GM21529 (cell line): ENCODE measurements around the gene SPN.
A peak's percentile ranks its signal among the peaks of the same experiment; 100 is the strongest.
"Not testable (repeated sequence)": the region's sequence is repeated elsewhere in the genome, so short reads cannot be mapped to it uniquely, and the experiment has no call there.

Experiments
- ATAC-seq: cut with Tn5 transposase; IDR thresholded peaks from one replicate; pipeline ENCODE4 v1.9.1; 2021; ENCODE audit not compliant: unreplicated experiment

The SPN gene

DNA sequence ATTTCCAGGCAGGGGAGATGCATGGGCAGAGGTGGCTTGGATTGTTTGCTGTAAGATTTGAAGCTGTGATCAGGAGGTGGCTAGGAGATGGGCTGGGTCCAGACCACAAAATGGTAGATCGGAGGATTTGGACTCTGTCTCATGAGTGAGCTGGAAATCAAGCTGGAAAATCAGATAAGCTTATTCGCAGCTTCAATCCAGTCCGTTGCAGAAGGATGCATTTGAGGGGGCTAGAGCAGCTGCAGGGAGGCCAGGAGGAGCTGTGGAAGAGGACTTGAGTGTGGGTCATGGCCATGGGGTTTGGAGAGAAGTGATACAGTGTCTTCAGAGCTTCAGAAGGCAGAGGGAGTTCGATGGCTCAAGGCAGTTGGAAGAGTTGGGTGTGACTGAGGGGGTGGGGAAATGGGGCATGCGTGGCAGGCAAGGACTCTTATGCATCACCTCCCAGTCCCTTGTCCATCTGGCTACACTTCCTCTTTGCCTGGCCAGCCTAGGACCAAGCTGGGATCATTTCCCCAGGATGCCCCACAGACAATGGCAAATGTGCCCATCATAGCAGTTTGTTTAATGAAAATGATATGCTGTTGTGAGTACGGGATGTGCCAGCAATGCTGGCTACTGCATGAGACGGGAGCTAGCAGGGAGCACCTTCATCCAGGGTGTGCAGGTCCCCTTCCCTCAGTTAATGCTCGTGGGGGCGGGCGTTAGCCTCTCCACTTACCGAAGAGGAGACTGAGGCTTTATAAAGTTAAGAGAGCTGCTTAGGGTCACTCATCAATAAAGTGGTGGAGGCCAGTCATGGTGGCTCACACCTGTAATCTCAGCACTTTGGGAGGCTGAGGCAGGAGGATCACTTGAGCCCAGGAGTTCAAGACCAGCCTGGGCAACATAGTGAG is 36.5 kb downstream of the SPN start:
- no peak for ATAC-seq

DNA sequence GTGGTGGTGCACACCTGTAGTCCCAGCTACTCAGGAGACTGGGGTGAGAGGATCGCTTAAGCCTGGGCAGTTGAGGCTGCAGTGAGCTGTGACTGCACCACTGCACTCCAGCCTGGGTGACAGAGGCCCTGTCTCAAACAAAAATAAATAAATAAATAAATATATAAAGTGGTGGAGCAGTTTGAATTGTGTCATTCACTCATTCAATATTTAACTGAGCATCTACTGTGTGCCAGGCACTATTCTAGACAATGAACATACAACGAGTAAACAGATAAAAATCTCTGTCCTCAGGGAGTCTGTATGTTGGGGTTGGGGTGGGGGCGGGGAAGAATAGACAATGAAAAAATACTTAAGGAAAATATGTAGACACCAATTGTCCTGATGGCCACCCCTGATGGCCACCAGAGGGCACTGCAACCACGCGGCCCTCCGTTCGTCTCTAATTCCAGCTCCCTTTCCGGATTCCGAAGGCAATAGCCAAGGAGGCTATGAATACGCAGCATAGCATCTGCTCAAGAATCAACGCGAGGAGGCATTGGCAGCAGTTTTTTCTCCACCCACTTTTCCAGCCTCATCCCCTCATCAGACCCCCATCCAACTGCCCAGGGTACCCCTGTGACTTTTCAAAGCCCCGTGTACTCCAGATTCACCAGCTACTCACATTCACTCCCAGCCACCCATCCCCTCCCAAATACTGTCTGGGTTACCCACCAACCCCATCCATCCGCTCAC is 37.4 kb downstream of the SPN start:
- no peak for ATAC-seq

- ATAC-seq, result no peak
Observed at GRCh38 chr16:29701214-29701555, 38.1 kb downstream of the SPN start.

GRCh38 chr16:29702269-29702668 is 39.2 kb downstream of the SPN start:
- ATAC-seq, result peak; percentile 27

DNA sequence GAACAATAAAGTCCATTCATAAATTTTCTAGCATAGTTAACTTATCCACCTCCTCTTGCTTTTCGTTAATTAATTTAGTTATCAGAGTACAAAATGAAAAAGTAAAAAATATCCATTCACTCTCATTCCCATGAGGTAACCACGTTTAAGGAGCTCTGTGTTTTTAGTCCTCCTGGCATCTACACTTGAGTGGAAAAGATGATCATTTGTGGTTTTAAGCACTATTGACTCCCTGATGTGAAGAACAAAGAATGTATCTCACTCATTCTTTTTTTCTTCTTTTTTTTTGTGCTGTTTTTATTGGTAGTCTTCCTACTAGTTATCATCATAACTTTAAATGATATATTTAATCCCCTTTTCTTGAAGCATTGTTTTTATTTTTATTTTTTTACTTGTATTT is 42.0 kb downstream of the SPN start:
- no peak for ATAC-seq

- not testable (repeated sequence) for ATAC-seq
Observed at GRCh38 chr16:29707160-29707559, 44.1 kb downstream of the SPN start.

DNA sequence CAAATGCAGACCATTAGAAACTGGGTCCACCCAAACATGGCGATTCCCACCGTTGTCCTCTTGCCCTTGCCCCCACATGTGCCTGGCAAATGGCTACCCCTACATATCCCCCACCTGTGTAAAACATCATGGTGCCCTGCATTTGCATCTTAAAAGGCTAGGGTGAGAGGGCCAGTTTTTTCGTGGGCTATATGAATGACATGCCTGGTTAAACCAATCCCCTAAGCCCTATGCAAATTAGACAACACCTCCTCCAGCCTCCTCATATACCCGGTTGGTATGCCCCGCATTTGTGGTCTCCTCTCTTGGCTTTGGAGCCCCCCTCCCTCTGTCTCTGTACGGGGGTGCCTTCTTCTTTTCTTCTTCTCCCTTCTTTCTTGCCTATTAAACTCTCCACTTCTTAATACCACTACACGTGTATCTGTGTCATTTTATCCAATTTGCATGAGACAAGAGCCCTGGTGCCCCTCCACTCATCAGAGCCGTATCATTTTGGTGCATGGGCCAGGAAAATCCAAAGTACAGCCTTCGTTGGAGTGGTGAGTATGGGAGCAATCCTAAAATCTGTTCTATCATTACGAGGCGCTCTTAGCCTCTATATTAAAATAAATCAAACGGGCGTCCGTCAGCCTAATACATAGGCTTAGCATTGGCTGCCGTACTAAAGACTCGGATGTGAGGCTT is 46.0 kb downstream of the SPN start:
- no peak for ATAC-seq

GRCh38 chr16:29709657-29710056 is 46.6 kb downstream of the SPN start:
- ATAC-seq, result not testable (repeated sequence)

- ATAC-seq, result no peak
Observed at GRCh38 chr16:29710227-29711219, 47.5 kb downstream of the SPN start.

DNA sequence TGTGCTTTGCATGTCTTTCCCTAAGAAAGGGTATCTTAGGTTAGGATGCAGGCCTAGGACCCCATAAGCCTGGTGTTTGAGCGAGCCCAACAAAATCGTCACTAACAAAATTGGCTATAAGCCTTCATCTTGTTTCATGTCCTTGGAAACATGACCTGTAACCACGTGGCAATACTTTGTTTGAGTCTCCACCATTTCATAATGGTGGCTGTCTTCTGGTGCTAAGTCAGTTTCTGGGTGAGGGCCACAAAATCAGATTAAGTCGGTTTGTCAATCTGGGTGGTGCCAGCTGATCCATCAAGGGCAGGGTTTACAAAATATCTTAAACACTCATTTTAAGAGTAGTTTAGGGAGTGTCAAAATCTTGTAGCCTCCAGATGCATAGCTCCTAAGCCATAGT is 49.8 kb downstream of the SPN start:
- no peak for ATAC-seq

DNA sequence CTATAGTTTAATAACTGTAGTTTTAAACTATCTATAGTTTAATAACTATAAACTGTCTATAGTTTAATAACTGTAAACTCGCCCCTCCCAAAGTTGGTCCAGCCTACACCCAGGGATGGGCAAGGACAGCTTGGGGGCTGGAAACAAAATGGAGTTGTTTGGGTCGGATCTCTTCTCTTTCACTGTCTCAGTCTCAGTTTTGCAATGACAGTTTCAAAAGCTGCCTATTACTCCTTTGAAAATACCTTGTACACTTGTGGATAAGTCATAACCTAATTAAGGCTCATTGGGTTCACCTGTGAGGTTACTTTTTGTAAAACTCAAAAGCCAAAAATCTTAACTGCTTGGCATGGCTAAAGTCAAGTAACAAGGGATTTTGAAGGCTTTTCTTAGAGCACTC is 51.3 kb downstream of the SPN start:
- no peak for ATAC-seq

DNA sequence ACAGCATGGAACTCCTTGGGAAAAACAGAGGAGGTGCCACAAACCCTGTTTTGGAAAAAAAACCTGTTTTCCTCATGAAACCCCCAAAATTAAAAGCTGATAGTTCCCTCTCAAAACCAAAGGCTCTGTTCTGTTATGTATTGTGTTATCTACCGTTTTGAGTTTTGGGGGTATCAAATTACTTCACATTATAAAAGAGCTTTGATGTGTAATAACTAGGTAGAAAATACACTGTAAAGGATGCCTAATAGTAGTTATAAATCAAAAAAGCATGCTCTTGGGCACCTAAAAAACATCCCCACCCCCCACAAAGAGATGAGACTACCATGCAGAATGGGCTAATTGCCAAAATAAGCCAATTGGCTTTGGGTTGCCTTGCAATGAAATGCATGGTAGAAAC is 51.9 kb downstream of the SPN start:
- no peak for ATAC-seq

DNA sequence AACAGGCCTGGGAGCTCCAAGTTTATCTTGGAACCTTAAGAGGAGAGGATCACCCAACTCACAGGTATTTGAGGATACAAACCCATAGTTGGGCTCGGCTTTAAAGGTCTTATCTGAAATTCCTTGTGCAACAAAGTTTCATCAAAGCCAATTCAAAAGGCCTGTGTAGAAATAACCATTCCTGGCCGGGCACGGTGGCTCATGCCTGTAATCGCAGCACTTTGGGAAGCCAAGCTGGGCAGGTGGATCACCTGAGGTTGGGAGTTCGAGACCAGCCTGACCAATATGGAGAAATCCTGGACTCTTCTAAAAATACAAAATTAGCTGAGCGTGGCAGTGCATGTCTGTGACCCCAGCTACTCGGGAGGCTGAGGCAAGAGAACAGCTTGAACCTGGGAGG is 54.1 kb downstream of the SPN start:
- no peak for ATAC-seq

- no peak for ATAC-seq
Observed at GRCh38 chr16:29719063-29719462, 56.0 kb downstream of the SPN start.
